SK-N-SH (cell line): Measurements from ENCODE around the gene PTPRG.

Experiments used
- CHD2 ChIP-seq: fragments of 150-350 bp; IDR thresholded peaks from 2 replicates; pipeline ENCODE4 v1.6.1; 2018; ENCODE audit warnings: low read length; ENCODE audit not compliant: partially characterized antibody
- CTCF ChIP-seq: fragments of 200-600 bp; sonication (generic); IDR thresholded peaks from 2 replicates; pipeline ENCODE4 v1.6.1; 2017; ENCODE audit warnings: antibody characterized with exemption, mild to moderate bottlenecking, moderate library complexity
- ELF1 ChIP-seq: IDR thresholded peaks from 2 replicates; pipeline ENCODE4 v1.4.0; 2012
- FOXM1 ChIP-seq: IDR thresholded peaks from 2 replicates; pipeline ENCODE4 v1.4.0; 2012; ENCODE audit warnings: low read depth, mild to moderate bottlenecking
- MAX ChIP-seq: IDR thresholded peaks from 2 replicates; pipeline ENCODE4 v1.4.0; 2012; ENCODE audit warnings: low read depth
- MXI1 ChIP-seq: IDR thresholded peaks from 2 replicates; pipeline ENCODE4 v1.6.1; 2012; ENCODE audit warnings: mild to moderate bottlenecking, low read depth, low read length, improper control_type of control experiment
- NFIC ChIP-seq: IDR thresholded peaks from 2 replicates; pipeline ENCODE4 v1.4.0; 2012; ENCODE audit warnings: borderline replicate concordance
- POLR2AphosphoS5 ChIP-seq: IDR thresholded peaks from 2 replicates; pipeline ENCODE4 v1.6.1; 2012; ENCODE audit warnings: low read depth, low read length
- RAD21 ChIP-seq: IDR thresholded peaks from 2 replicates; pipeline ENCODE4 v1.6.1; 2012; ENCODE audit warnings: mild to moderate bottlenecking, low read length
- REST ChIP-seq: IDR thresholded peaks from 2 replicates; pipeline ENCODE4 v1.6.1; 2012; ENCODE audit warnings: mild to moderate bottlenecking, low read depth, low read length, moderate library complexity
- YY1 ChIP-seq: IDR thresholded peaks from 2 replicates; pipeline ENCODE4 v1.4.0; 2012; ENCODE audit warnings: low read depth, mild to moderate bottlenecking
- ZBTB33 ChIP-seq: IDR thresholded peaks from 2 replicates; pipeline ENCODE4 v1.4.0; 2012; ENCODE audit warnings: low read depth, borderline replicate concordance

- TF ChIP-seq CTCF (no peak), YY1 (no peak), ELF1 (no peak), ZBTB33 (no peak), POLR2AphosphoS5 (no peak), MAX (no peak), CHD2 (no peak), MXI1 (no peak), RAD21 (no peak), FOXM1 (no peak), NFIC (no peak), REST (no peak)
Observed at GRCh38 chr3:61573441-61573840, 12.1 kb downstream of the PTPRG start.
